GM23248 (cell line): ENCODE results near the gene MOCOS. TPM values are rescaled to one million over a fixed set of nuclear protein-coding genes. Genes with fewer than 3 reads are reported as not detected.
A peak's percentile ranks its signal among the peaks of the same experiment; 100 is the strongest.

ENCODE experiments used
- DNase-seq: peaks from one replicate; pipeline ENCODE4 v3.0.0-alpha.2; 2015
- H2AFZ ChIP-seq: fragments of 200-600 bp; sonication (generic); 2 replicates; pipeline ENCODE4 v1.6.1; 2016; ENCODE audit warnings: antibody characterized with exemption
- H3F3A ChIP-seq: fragments of 200-600 bp; sonication (generic); 2 replicates; pipeline ENCODE4 v1.6.1; 2016; ENCODE audit warnings: mild to moderate bottlenecking, antibody characterized with exemption, mixed run types; ENCODE audit not compliant: insufficient read depth
- H3K27ac ChIP-seq: fragments of 200-600 bp; sonication (generic); 2 replicates; pipeline ENCODE4 v1.5.1; 2016; ENCODE audit warnings: mild to moderate bottlenecking
- H3K27me3 ChIP-seq: fragments of 200-600 bp; sonication (generic); replicated peaks from 2 replicates; pipeline ENCODE4 v1.6.1; 2016; ENCODE audit warnings: mild to moderate bottlenecking; ENCODE audit not compliant: insufficient read depth
- H3K36me3 ChIP-seq: fragments of 200-600 bp; sonication (generic); 2 replicates; pipeline ENCODE4 v1.6.1; 2016; ENCODE audit warnings: low read depth, mild to moderate bottlenecking
- H3K4me1 ChIP-seq: fragments of 200-600 bp; sonication (generic); 2 replicates; pipeline ENCODE4 v1.6.1; 2016; ENCODE audit warnings: mild to moderate bottlenecking; ENCODE audit not compliant: insufficient read depth
- H3K4me2 ChIP-seq: fragments of 200-600 bp; sonication (generic); one replicate; pipeline ENCODE4 v1.6.1; 2016; ENCODE audit warnings: mild to moderate bottlenecking; ENCODE audit not compliant: unreplicated experiment
- H3K4me3 ChIP-seq: fragments of 200-600 bp; sonication (generic); 2 replicates; pipeline ENCODE4 v1.5.1; 2016; ENCODE audit warnings: mild to moderate bottlenecking
- H3K79me2 ChIP-seq: fragments of 200-600 bp; sonication (generic); 2 replicates; pipeline ENCODE4 v1.6.1; 2016; ENCODE audit warnings: mild to moderate bottlenecking; ENCODE audit not compliant: insufficient read depth
- H3K9ac ChIP-seq: fragments of 200-600 bp; sonication (generic); 2 replicates; pipeline ENCODE4 v1.6.1; 2016; ENCODE audit warnings: mild to moderate bottlenecking
- H3K9me2 ChIP-seq: fragments of 200-600 bp; sonication (generic); 2 replicates; pipeline ENCODE4 v1.6.1; 2016; ENCODE audit warnings: mixed run types, mild to moderate bottlenecking, moderate library complexity; ENCODE audit not compliant: insufficient read depth
- H3K9me3 ChIP-seq: fragments of 200-600 bp; sonication (generic); one replicate; pipeline ENCODE4 v1.6.1; 2017; ENCODE audit warnings: low read depth
- H4K20me1 ChIP-seq: fragments of 200-600 bp; sonication (generic); 2 replicates; pipeline ENCODE4 v1.6.0; 2016; ENCODE audit not compliant: insufficient read depth
- EZH2 ChIP-seq: fragments of 200-600 bp; sonication (generic); IDR thresholded peaks from 2 replicates; pipeline ENCODE4 v1.6.1; 2018; ENCODE audit warnings: antibody characterized with exemption, mild to moderate bottlenecking; ENCODE audit not compliant: insufficient read depth, poor library complexity, severe bottlenecking
- EZH2phosphoT487 ChIP-seq: fragments of 200-600 bp; sonication (generic); IDR thresholded peaks from 2 replicates; pipeline ENCODE4 v1.6.1; 2018; ENCODE audit warnings: antibody characterized with exemption, moderate library complexity, mild to moderate bottlenecking, low read depth; ENCODE audit not compliant: insufficient read depth
- WGBS, 2 experiments: methylation state at CpG; one replicate each; pipeline ENCODE4 v1.1.6; 2015 to 2017; ENCODE audit warnings: low lambda C conversion rate in 2 of 2, low coverage in 1 of 2; ENCODE audit errors: missing lambda C conversion rate in 2 of 2; 5-methylcytosine and 5-hydroxymethylcytosine counted together
- in situ Hi-C: fragments of 300-500 bp; cut with MboI; formaldehyde crosslinking; loops from 2 replicates; pipeline ENCODE4 v1.15.0; 2020
- polyA plus RNA-seq: library from polyadenylated mRNA; unstranded; fragments of >200 nt; fragmentation: Nextera tagmentation; extraction: Ambion mirVana; gene quantifications from 2 replicates; pipeline ENCODE4 v1.2.1, GENCODE V29; 2016
- total RNA-seq: library from RNA; depleted of rRNA; stranded (reverse); fragments of >200 nt; shearing (Covaris generic); gene quantifications from 2 replicates; pipeline ENCODE4 v1.2.3, GENCODE V29; 2014

Gene MOCOS
- total and polyA plus RNA-seq, 2 experiments from 2014 or later = 17.9 to 23.6 TPM

DNA sequence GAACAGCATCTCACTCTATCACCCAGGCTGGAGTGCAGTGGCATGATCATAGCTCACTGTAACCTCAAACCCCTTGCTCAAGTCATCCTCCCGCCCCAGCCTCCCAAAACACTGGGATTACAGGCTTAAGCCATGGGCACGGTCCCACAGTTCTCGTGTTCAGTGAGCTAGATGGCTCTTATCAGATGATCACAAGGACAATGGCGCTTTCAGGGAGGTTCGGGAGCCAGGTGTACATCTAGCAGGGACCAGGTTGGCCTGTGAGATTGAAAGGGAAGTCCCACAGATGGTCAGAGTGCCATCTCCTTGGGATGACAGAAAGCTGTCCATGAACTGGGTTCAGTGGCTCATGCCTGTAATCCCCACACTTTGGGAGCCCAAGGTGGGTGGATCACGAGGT, 96.2 kb downstream of the MOCOS start:
- in situ Hi-C loops = loop anchor here (5.0 to 10.0 kb wide), 2 partner anchors 191 to 269 kb away; no protein-coding TSS in a partner anchor
- no peaks in the 10 kb centered on the region for H3K9me2 ChIP-seq
- H3K9ac ChIP-seq = no peak overlapping the region
- H2AFZ ChIP-seq = no peak overlapping the region
- no peaks in the 10 kb centered on the region for H4K20me1 ChIP-seq
- H3K4me2 ChIP-seq = no peak overlapping the region
- no peak overlapping the region for H3K4me3 ChIP-seq
- no peak overlapping the region for H3K27ac ChIP-seq
- peaks cover 1% of the 10 kb centered on the region for H3K9me3 ChIP-seq
- no peaks in the 10 kb centered on the region for H3F3A ChIP-seq
- TF ChIP-seq EZH2 (no peak), EZH2phosphoT487 (no peak)
- no peaks in the 10 kb centered on the region for H3K4me1 ChIP-seq
- no peaks in the 10 kb centered on the region for H3K36me3 ChIP-seq
- H3K27me3 ChIP-seq = no peaks in the 10 kb centered on the region
- no peaks in the 10 kb centered on the region for H3K79me2 ChIP-seq
- 85 to 86% methylated on average over 6 of the region's 6 CpGs for WGBS, 2 experiments
- DNase-seq = no peak

DNA sequence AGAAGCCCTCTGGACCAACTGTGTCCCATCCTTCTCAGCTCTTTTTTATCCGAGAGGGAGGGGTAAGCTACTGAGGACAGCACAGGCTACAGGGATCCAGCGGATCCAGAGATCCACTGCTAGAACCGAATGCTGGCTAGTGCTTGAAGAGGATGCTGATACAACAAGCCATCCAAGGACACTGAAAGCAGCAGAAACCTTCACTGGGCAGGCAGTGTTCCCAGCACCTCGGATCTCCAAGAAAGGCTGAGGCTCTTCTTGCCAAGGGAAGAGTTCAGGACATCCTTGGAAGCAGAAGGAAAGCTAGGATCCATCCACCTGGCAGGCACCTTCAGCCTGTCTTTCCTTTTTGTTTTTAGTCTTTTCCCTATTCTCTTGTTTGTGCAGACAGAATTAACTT, 97.0 kb downstream of the MOCOS start:
- H3K27ac ChIP-seq = no peak overlapping the region
- in situ Hi-C loops = loop anchor here (5.0 to 10.0 kb wide), 2 partner anchors 192 to 269 kb away; no protein-coding TSS in a partner anchor
- no peaks in the 10 kb centered on the region for H3F3A ChIP-seq
- H3K9me2 ChIP-seq = no peaks in the 10 kb centered on the region
- DNase-seq = no peak
- H3K27me3 ChIP-seq = no peaks in the 10 kb centered on the region
- H3K4me2 ChIP-seq = peak overlapping the region; percentile 19
- H2AFZ ChIP-seq = peak overlapping the region; percentile 40; the same call in 1 of the 2 replicates
- H4K20me1 ChIP-seq = no peaks in the 10 kb centered on the region
- WGBS, 2 experiments = 24 to 27% methylated on average over 4 of the region's 4 CpGs
- no peak overlapping the region for H3K9ac ChIP-seq
- TF ChIP-seq EZH2 = no peak
- no peak for TF ChIP-seq EZH2phosphoT487
- no peak overlapping the region for H3K4me3 ChIP-seq
- H3K36me3 ChIP-seq = no peaks in the 10 kb centered on the region
- H3K4me1 ChIP-seq = no peaks in the 10 kb centered on the region
- H3K9me3 ChIP-seq = peaks cover 3% of the 10 kb centered on the region
- H3K79me2 ChIP-seq = no peaks in the 10 kb centered on the region

DNA sequence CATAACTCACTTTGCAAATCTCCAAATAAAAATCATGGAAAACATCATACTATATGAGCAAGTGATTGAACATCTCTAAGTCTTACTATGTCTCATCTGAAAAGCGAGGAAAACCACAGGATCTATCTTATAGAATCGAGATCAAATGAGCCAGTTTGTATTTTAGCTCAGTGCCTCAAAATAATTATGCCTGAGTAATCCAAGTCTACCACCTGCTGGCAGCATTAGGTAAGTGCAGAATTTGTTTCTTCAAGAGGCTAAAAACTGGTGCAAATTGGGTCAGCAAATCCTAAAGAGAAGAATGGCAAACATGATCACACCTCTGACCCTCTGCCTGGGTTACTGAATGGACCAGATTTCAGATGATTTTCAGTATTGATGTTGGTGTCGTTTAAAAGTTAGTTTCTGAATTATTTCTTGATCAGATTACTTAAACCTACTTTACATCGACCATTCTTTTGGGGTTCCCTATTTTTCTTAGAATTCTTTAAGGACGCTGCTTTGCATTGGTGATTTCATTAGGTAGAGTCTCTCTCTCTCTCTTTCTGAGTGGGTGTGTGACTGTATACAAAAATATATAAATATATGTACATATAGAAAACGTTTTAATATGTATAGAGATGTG, 97.5 kb downstream of the MOCOS start:
- no peaks in the 10 kb centered on the region for H3K27me3 ChIP-seq
- peak overlapping the region; percentile 40; the same call in 1 of the 2 replicates for H2AFZ ChIP-seq
- H3K9ac ChIP-seq = no peak overlapping the region
- H3K4me3 ChIP-seq = no peak overlapping the region
- in situ Hi-C loops = loop anchor here (5.0 to 10.0 kb wide), 2 partner anchors 192 to 270 kb away; no protein-coding TSS in a partner anchor
- no peaks in the 10 kb centered on the region for H3F3A ChIP-seq
- H3K27ac ChIP-seq = no peak overlapping the region
- peak overlapping the region; percentile 19 for H3K4me2 ChIP-seq
- H3K79me2 ChIP-seq = no peaks in the 10 kb centered on the region
- H4K20me1 ChIP-seq = no peaks in the 10 kb centered on the region
- DNase-seq = peak; percentile 77
- H3K36me3 ChIP-seq = no peaks in the 10 kb centered on the region
- H3K9me2 ChIP-seq = no peaks in the 10 kb centered on the region
- TF ChIP-seq EZH2phosphoT487 = no peak
- no peak for TF ChIP-seq EZH2
- H3K9me3 ChIP-seq = peaks cover 3% of the 10 kb centered on the region
- 27 to 29% methylated on average over 6 of the region's 6 CpGs for WGBS, 2 experiments
- H3K4me1 ChIP-seq = no peaks in the 10 kb centered on the region

DNA sequence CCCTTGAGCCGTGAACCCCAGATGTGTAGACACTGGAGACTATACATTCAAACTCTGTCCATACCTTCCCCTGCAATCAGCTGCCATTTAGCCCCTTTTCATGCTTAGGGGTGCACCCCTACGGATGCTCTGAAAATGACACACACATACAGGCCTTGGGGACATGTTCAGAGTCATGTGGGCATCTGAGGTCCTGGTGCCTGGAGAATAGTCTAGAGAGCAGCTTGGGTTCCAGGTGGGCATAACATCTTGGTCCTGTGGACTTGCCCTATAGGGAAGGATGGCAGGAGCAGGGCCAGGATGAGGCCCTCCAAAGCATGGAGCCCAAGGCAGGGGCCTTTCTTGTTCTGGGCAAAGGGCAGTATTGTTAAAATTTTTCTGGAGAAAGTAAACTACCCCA, 100.4 kb downstream of the MOCOS start:
- Histone ChIP-seq H3K4me1 (no peaks in the 10 kb centered on the region), H3K9me2 (no peaks in the 10 kb centered on the region), H3K4me3 (no peak overlapping the region), H3F3A (0 out of 2 replicates have a peak, but pooled peaks cover 1% of the 10 kb centered on the region), H3K9me3 (peaks cover 3% of the 10 kb centered on the region), H3K79me2 (no peaks in the 10 kb centered on the region), H3K27me3 (no peaks in the 10 kb centered on the region), H3K27ac (no peak overlapping the region), H2AFZ (no peak overlapping the region), H3K4me2 (no peak overlapping the region), H3K9ac (no peak overlapping the region), H4K20me1 (no peaks in the 10 kb centered on the region), H3K36me3 (no peaks in the 10 kb centered on the region)
- TF ChIP-seq EZH2phosphoT487 = no peak
- no peak for TF ChIP-seq EZH2
- in situ Hi-C loops = loop anchor here (10.0 kb wide), 1 partner anchor 273 kb away; no protein-coding TSS in a partner anchor
- WGBS, 2 experiments = 90 to 92% methylated on average over 2 of the region's 2 CpGs
- DNase-seq = no peak
